Hepatocyte (in vitro differentiated cells): Measurements from ENCODE around the gene ILF3. TPM values are rescaled to one million over a fixed set of nuclear protein-coding genes. Genes with fewer than 3 reads are reported as not detected.
A peak's percentile ranks its signal among the peaks of the same experiment; 100 is the strongest.

Experiments
- DNase-seq: peaks from one replicate; pipeline ENCODE4 v3.0.0-alpha.2; 2016; ENCODE audit warnings: low spot score
- H2AFZ ChIP-seq: fragments of 200-600 bp; sonication (generic); 2 replicates; pipeline ENCODE4 v1.6.0; 2016; ENCODE audit warnings: antibody characterized with exemption, mild to moderate bottlenecking
- H3K27ac ChIP-seq: fragments of 200-600 bp; sonication (generic); 2 replicates; pipeline ENCODE4 v1.5.1; 2016; ENCODE audit warnings: mild to moderate bottlenecking
- H3K27me3 ChIP-seq: fragments of 200-600 bp; sonication (generic); 2 replicates; pipeline ENCODE4 v1.6.1; 2016
- H3K36me3 ChIP-seq: fragments of 200-600 bp; sonication (generic); replicated peaks from 2 replicates; pipeline ENCODE4 v1.5.1; 2016; ENCODE audit warnings: low read depth; ENCODE audit not compliant: insufficient read depth
- H3K4me1 ChIP-seq: fragments of 200-600 bp; sonication (generic); 2 replicates; pipeline ENCODE4 v1.5.1; 2016; ENCODE audit warnings: mild to moderate bottlenecking, moderate library complexity; ENCODE audit not compliant: insufficient read depth
- H3K4me2 ChIP-seq: fragments of 200-600 bp; sonication (generic); 2 replicates; pipeline ENCODE4 v1.6.0; 2016
- H3K4me3 ChIP-seq: fragments of 200-600 bp; sonication (generic); 2 replicates; pipeline ENCODE4 v1.5.1; 2016; ENCODE audit warnings: mild to moderate bottlenecking
- H3K79me2 ChIP-seq: fragments of 200-600 bp; sonication (generic); 2 replicates; pipeline ENCODE4 v1.6.0; 2017; ENCODE audit warnings: mild to moderate bottlenecking
- H3K9me2 ChIP-seq: fragments of 200-600 bp; sonication (generic); replicated peaks from 2 replicates; pipeline ENCODE4 v1.6.0; 2017; ENCODE audit warnings: mild to moderate bottlenecking; ENCODE audit not compliant: insufficient read depth
- H3K9me3 ChIP-seq: fragments of 200-600 bp; sonication (generic); 2 replicates; pipeline ENCODE4 v1.5.1; 2016; ENCODE audit warnings: low read depth, mild to moderate bottlenecking
- H4K20me1 ChIP-seq: fragments of 200-600 bp; sonication (generic); 2 replicates; pipeline ENCODE4 v1.6.0; 2016; ENCODE audit warnings: mild to moderate bottlenecking; ENCODE audit not compliant: insufficient read depth, poor library complexity, severe bottlenecking
- CTCF ChIP-seq: fragments of 200-600 bp; sonication (generic); IDR thresholded peaks from 2 replicates; pipeline ENCODE4 v1.5.1; 2016; ENCODE audit warnings: antibody characterized with exemption, mild to moderate bottlenecking; ENCODE audit not compliant: poor library complexity
- EZH2 ChIP-seq: fragments of 200-600 bp; sonication (generic); IDR thresholded peaks from 2 replicates; pipeline ENCODE4 v1.6.1; 2016; ENCODE audit warnings: antibody characterized with exemption, mild to moderate bottlenecking, borderline replicate concordance
- EZH2phosphoT487 ChIP-seq: fragments of 200-600 bp; sonication (generic); IDR thresholded peaks from one replicate; pipeline ENCODE4 v1.6.1; 2018; ENCODE audit warnings: antibody characterized with exemption, mild to moderate bottlenecking, low read depth, moderate library complexity; ENCODE audit not compliant: unreplicated experiment, severe bottlenecking
- WGBS: methylation state at CpG from one replicate; pipeline ENCODE4 v1.1.6; 2016; ENCODE audit warnings: low lambda C conversion rate; ENCODE audit errors: missing lambda C conversion rate; 5-methylcytosine and 5-hydroxymethylcytosine counted together
- polyA plus RNA-seq: library from polyadenylated mRNA; unstranded; fragments of >200 nt; fragmentation: Nextera tagmentation; extraction: Ambion mirVana; gene quantifications from 2 replicates; pipeline ENCODE4 v1.2.1, GENCODE V29; 2016
- total RNA-seq: library from RNA; depleted of rRNA; stranded (reverse); fragments of >200 nt; gene quantifications from 2 replicates; pipeline ENCODE4 v1.2.3, GENCODE V29; 2014

ILF3 gene
- total and polyA plus RNA-seq, 2 experiments from 2014 or later = 120 to 149 TPM

DNA sequence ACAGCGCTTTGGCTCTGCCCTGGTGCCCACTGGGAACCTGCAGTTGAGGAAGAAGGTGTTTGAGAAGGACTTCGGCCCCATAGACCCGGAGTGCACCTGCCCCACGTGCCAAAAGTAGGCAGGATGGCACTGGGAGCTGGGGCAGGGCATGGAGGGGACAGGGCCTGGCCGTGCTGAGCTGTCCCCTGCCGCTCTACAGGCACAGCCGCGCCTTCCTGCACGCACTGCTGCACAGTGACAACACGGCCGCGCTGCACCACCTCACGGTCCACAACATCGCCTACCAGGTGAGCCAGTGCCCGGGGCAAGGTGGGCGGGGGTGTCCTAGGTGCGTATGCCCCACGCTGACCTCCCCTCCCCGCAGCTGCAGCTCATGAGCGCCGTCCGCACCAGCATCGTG, 58.6 kb downstream of the ILF3 start:
- TF ChIP-seq EZH2phosphoT487 (no peak), EZH2 (no peak), CTCF (no peak)
- no peak overlapping the region for H2AFZ ChIP-seq
- H3K4me2 ChIP-seq = no peak overlapping the region
- H3K9me3 ChIP-seq = no peaks in the 10 kb centered on the region
- no peaks in the 10 kb centered on the region for H3K27me3 ChIP-seq
- WGBS = 94% methylated on average over 23 of the region's 23 CpGs
- H3K27ac ChIP-seq = no peak overlapping the region
- no peak overlapping the region for H3K4me3 ChIP-seq
- no peaks in the 10 kb centered on the region for H3K4me1 ChIP-seq
- no peak for DNase-seq
- no peaks in the 10 kb centered on the region for H3K9me2 ChIP-seq
- no peaks in the 10 kb centered on the region for H3K79me2 ChIP-seq
- H3K36me3 ChIP-seq = no peaks in the 10 kb centered on the region
- H4K20me1 ChIP-seq = no peaks in the 10 kb centered on the region

GRCh38 chr19:10713317-10713716, 59.2 kb downstream of the ILF3 start:
- H3K4me3 ChIP-seq = no peak overlapping the region
- no peak overlapping the region for H3K27ac ChIP-seq

DNA sequence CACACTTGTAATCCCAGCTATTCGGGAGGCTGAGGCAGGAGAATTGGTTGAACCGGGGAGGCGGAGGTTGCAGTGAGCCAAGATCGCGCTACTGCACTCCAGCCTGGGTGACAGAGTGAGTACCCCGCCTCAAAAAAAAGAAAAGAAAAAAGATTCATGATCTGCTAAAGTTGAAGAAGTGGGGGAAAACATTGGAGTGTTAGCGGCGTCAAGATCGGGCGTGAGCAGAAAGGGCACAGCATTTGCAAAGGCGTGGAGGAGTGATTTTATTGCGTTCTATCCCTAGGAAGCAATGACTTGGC, 62.9 kb downstream of the ILF3 start:
- peaks cover 37% of the 10 kb centered on the region for H4K20me1 ChIP-seq
- TF ChIP-seq EZH2 (no peak), EZH2phosphoT487 (no peak), CTCF (no peak)
- no peaks in the 10 kb centered on the region for H3K27me3 ChIP-seq
- H3K9me3 ChIP-seq = no peaks in the 10 kb centered on the region
- peak overlapping the region; percentile 14 for H2AFZ ChIP-seq
- no peaks in the 10 kb centered on the region for H3K36me3 ChIP-seq
- no peaks in the 10 kb centered on the region for H3K9me2 ChIP-seq
- no peak overlapping the region for H3K27ac ChIP-seq
- no peak for DNase-seq
- H3K4me1 ChIP-seq = peaks cover 14% of the 10 kb centered on the region
- H3K4me3 ChIP-seq = no peak overlapping the region
- peak overlapping the region; percentile 50 for H3K4me2 ChIP-seq
- peaks cover 38% of the 10 kb centered on the region for H3K79me2 ChIP-seq
- WGBS = 41% methylated on average over 12 of the region's 12 CpGs

More at GRCh38 chr19:10713317-10713716, 59.2 kb downstream of the ILF3 start:
- 94% methylated on average over 5 of the region's 5 CpGs for WGBS
- Histone ChIP-seq H2AFZ (no peak overlapping the region), H3K4me1 (no peaks in the 10 kb centered on the region), H3K36me3 (no peaks in the 10 kb centered on the region), H3K4me2 (no peak overlapping the region), H3K9me3 (no peaks in the 10 kb centered on the region), H3K27me3 (no peaks in the 10 kb centered on the region), H3K79me2 (peaks cover 1% of the 10 kb centered on the region), H3K9me2 (no peaks in the 10 kb centered on the region), H4K20me1 (peaks cover under 1% of the 10 kb centered on the region)
- DNase-seq = no peak
- no peak for TF ChIP-seq EZH2
- no peak for TF ChIP-seq EZH2phosphoT487
- TF ChIP-seq CTCF = no peak
